NCI-H446 treated with DMSO at 0.1 percent for 48 hours (cell line): ENCODE results near the gene DNAJC28.
"Not testable (repeated sequence)": the region's sequence is repeated elsewhere in the genome, so short reads cannot be mapped to it uniquely, and the experiment has no call there.

Experiments used
- DNase-seq: peaks from one replicate; lab custom pipeline; 2025; lab: John Stamatoyannopoulos, UW

DNAJC28 gene, protein sequence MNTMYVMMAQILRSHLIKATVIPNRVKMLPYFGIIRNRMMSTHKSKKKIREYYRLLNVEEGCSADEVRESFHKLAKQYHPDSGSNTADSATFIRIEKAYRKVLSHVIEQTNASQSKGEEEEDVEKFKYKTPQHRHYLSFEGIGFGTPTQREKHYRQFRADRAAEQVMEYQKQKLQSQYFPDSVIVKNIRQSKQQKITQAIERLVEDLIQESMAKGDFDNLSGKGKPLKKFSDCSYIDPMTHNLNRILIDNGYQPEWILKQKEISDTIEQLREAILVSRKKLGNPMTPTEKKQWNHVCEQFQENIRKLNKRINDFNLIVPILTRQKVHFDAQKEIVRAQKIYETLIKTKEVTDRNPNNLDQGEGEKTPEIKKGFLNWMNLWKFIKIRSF

DNA sequence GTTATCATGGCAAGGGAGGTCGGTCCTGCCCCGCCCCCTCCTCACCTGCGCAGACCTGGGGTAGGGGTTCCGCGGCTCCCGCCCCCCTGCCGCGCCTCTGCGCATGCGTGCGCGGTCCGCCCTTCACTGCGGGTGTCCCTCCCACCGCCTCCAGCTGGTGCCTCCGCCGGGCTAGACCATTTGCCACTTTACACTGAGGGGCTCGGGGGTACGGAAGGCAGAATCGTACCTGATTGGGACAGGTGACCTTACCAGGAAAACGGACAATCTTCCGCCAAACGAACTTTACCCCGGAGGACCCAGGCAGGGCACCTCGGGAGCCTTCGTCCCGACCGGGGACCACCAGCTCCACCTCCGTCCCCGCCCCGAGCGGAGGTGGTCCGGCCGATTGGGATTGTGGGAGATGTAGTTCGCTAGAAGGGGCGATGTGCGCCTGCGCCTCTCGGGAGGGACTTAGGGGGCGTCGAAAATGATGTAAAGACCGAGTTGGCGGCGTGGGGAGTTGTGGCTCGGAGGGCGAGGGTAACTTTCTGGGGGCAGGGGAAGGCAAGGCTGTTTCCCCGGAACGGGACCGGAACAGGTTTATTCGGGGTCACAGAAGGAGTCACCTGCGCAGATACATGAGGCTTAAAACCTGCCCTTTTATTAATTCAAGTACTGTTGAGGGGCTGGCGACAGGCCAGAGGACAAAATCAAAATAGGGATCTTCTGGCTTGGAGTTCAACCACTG is at the start of gene DNAJC28:
Gene DNAJC28 (minus strand): TSS at position 344 of the 730 bp plus-strand sequence. CDS start 2,323 bp downstream, outside the sequence.
- peak; percentile 91 for DNase-seq

DNA sequence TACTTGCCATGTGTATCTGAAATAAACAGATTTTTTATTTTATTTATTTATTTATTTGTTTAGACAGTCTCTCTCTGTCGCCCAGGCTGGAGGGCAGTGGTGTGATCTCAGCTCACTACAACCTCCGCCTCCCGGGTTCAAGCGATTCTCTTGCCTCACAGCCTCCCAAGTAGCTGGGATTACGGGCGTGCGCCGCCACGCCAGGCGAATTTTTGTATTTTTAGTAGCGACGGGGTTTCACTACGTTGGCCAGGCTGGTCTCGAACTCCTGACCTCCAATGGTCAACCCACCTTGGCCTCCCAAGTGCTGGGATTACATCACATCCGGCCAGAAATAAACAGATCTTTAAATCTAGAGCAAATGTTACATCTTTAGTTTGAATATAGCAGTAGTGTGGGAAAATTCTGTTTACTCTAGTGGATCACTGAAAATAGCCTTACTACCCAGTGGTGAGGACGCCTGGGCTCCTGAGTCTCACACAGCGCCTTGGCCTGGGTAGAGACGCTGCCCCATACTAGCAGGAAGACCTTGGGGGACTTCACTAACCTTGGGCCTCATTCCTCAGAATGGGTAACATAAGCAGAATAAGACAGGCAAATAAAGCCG is 49.7 kb upstream of the DNAJC28 start:
- DNase-seq: no peak

DNA sequence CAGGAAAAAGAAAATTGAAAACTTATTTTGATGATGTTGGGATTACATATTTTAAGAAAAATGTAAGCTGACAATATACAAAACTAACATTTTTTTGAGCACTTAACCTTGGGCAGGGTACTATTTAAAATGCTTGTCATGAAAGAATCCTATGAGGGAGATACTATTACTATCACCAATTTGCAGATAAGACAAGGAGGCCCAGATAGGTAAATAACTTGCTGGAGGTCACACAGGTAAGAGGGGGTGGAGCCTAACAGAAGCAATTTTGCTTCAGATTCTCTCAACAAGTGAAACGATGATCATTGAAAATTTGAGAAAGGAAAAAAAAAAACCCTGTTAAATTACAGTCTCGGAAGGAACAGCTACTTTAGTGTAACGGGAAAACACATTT is 49.2 kb upstream of the DNAJC28 start:
- DNase-seq: no peak

DNA sequence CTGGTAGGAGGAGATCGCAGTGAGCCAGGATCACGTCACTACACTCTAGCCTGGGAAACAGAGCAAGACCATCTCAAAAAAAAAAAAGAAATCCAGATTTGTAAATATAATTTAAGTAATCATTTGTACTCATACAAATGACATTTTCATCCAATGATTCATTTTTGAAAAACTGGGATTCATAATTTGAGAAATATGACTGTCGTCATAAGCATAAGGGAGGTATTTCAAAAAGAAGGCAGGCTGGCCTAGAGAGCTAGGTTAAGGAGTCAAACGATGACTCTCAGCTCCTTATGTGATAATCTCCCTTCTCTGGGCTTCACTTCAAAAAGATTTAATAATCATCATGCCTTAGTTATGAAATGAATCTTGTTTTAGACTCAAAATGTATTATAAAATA is 48.1 kb upstream of the DNAJC28 start:
- DNase-seq: no peak

DNA sequence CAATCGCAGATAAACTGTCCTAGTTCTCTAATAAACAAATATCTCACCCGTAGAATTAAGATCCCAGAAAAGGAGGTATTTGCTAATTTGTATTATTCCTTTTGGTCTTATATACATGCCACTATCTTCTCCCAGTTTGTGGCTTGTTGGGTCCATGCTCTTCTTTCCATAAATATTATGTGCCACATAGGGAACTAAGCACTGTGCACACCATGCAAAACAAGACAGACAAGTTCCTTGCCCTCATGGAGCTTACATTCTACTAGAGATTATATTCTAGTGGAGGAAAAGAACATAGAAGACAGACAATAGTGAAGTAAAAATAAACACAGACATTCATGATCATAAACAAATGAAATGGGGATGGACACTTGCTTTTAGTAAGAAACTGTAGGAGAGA is 45.7 kb upstream of the DNAJC28 start:
- DNase-seq: no peak

DNA sequence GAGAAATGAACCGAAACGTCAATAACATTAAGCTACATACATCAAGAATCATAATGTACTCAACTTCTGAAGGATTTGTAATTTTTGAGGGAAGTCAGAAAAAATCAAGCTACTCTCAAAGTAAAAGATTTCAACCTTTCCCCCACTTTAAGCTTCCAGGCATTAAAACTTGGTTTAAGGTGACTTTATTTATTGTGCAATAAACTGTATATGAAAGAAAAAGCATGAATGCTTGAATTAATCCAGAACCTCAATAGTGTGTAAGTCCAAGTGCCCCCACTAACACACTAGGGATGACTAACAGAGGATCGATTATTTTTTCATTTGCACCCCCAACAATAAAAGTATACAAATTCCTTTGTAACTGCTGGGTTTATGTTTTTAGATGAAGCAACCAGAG is 39.5 kb upstream of the DNAJC28 start:
- DNase-seq: no peak

DNA sequence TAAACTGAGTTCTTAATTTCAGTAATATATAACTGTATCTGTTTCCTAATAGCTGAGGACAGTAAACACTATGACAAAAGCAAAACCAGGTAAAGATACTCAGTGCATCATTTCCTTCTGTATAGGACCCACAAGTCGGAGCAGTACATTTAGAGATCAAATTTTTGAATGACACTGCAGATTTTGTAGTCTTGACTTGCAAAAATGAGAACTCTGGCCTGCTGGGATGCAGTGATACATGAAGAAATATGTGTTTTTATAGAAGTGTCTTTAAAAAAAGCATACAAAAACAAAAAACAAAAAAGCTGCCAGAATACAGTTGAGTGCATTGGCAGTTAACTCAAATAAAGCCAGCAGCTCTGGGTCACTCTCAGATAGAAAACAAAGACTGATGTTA is 31.4 kb upstream of the DNAJC28 start:
- no peak for DNase-seq

DNA sequence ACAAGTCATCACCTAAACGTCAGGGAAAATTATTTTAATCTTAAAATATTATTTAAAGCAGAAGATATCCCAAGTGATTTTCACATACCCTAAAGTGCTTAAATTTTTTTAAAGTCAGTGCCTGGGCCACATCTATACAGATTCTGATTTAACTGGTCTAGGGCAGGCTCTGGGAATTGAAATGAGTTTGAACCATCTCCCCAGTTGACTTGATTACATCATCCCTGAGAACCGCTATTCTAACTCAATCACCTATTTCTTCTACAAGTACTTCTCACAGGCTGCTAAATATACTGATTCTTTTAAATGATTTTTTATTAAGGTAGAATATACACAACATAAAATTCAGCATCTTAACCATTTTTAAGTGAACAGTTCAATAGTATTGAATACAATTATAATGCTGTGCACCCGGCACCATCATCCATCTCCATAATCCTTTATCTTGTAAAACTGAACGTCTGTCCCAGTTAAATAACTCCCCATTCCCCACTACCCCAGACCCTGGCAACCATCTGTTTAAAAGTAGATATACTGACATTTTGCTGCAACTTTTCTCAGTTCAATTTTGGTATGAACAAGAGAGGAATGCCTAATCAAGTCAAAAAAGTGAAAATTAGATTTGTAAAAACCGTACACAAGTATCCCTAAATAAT is 30.9 kb upstream of the DNAJC28 start:
- no peak for DNase-seq

DNA sequence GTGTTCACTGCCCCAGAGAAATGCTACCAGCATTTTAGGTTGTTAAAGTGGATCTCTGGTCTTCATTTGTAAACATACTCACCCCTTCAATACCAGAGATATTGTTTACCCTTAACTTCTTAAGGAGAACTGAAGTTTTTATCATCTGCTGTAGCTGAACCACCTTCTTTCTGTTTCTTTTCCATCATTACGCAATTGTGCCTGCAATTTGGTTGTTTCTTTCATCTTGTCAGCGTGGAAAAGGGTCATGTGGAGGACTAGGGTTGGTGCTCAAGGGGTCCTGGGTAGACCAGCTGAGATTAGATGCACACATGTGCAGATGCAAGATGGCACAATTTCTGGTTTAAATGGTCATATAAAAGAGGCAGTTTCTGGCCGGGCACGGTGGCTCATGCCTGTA is 27.4 kb upstream of the DNAJC28 start:
- DNase-seq: no peak

DNA sequence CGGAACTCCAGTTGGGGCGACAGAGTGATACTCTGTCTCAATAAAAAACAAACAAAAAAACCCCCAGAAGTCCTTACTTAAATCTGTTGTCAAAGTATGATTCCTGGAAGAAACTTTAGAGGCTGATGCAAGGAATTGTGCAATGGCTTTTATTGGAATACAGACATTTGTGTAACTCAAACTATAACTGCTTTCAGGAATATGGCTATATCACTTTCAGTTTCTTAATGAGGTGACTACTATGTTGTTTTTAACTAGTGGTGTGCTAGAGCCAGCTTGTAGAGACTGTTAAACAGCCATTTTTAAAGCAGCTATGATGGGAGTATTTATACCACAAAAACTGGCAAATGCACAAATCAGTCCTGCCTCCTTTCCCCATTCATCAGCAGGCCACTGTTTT is 22.7 kb upstream of the DNAJC28 start:
- no peak for DNase-seq

DNA sequence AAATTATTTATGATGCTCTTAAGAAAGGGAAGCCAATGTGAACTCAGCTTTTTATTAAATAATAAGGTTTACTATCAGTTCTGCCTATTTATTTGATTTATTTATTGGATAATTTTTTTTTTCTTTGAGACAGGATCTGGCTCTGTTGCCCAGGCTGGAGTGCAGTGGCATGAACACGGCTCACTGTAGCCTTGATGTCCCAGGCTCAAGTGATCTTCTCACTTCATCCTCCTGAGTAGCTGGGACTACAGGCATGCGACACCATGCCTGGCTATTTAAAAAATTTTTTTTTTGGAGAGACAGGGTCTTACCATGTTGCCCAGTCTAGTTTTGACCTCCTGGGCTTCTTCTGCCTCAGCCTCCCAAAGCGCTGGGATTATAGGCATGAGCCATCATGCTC is 21.0 kb upstream of the DNAJC28 start:
- DNase-seq: no peak

DNA sequence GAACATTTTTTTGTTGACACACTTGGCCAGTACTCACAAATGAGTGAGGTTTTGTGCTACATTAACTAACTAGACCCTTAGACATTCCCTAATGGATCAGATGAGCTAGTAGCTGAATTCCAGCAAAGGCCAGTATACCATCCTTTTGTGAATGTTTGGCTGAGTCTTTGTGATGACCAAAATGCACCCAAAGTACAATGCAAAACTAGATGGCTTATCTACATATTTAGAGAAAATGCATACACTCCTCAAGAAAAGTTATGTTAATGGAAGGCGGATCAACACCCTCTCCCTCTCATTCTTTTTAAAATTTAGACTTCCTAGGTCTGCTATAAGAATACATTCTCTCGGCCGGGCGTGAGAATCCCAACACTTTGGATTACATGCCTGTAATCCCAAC is 20.1 kb upstream of the DNAJC28 start:
- DNase-seq: no peak

DNA sequence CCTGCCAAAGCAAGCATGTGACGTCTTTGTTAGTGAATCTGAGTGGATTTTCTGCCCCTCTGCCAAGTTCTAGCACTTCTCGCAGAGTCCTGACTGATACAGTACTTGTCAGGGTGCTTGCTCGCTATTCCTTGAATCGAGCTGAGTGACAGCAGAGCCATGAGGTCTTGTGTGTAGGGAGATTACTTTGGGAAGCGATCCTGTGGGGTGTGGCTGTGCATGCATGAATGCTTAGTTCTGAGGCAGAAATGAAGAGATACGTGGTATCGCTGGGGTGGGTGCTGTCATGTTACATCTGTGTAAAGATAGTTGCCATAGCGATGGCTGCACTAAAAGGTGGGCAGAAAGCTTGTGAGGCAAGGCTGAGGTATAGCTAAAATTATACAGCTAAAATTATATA is 19.3 kb upstream of the DNAJC28 start:
- DNase-seq: no peak

DNA sequence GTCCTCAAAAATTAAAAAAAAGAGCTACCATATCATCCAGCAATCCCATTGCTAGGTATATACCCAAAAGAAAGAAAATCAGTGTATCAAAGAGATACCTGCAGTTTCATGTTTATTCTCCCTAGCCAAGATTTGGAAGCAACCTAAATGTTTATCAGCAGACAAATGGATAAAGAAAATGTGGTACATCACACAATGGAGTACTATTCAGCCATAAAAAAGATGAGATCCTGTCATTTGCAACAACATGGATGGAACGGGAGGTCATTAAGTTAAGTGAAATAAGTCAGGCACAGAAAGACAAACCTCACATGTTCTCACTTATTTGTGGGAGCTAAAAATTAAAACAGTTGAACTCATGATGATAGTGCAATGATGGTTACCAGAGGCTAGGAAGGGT is 15.5 kb upstream of the DNAJC28 start:
- DNase-seq: not testable (repeated sequence)

DNA sequence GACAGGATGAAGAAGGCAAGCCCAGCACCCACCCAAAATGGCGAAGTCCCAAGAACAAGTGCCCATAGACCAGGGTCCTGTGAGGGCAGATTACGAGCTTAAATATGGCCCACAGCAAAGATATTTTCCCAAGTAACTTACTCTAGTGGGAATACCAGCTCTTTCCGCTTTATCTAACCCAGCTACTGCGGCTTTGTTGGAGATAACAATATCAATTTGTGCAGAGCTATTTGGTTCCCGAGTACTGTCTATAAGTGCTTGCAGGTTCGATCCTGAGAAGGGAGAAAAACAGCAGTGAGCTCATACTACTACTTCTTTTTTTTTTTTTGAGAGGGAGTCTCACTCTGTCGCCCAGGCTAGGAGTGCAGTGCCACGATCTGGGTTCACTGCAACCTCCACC is 14.3 kb upstream of the DNAJC28 start:
- DNase-seq: no peak

DNA sequence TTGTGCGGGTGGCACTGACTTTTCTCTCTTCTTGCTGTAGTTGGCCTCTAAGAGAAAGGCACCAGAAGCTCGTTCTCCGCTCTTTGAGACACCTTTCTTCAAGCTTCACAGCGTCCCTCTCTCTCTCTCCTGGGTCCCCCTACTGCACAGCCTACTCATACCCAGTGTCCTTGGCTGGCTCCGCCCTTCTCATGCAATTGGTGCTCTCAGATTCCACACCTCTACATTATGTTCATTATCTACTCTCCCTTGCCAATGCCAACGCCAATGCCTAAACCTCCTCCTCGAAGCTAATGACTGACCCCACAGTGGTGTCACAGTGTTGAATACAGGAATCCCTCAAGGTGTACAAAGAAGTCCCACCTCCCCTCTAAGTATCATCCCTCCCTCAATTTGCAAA is 4.8 kb upstream of the DNAJC28 start:
- DNase-seq: no peak

DNA sequence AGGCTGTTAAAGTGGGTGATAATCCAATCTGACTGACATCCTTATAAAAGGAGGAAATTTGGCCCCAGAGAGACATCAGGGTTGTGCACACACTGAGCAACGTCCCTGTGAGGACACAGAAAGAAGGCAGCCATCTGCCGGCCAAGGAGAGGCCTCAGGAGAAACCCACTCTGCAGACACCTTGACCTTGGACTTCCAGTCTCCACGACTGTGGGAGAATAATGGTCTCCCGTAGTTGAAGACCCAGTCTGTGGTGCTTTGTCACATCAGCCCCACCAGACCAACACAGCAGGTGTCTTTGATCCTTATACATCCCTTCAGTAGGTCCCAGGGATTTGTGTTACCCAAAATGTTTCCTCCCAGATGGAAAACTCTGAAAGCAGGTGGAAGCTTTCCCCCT is 4.2 kb upstream of the DNAJC28 start:
- no peak for DNase-seq

DNA sequence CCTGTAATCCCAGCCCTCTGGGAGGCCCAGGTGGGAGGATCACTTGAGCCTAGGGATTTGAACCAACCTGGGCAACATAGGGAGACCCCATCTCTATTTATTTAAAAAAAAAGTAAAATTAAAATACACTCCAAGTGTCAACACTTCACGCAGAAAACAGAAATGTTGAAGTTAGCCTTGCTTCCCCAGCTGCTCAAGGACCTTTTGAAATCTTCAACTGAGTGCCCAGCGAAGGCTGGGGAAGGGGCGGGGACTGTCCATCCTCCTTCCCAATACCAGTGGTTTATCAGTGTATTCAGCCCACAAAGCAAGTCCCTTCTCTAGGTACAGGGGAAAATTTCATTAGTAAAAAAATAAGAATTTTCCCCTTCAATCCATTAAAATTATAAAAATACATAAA is 2.2 kb upstream of the DNAJC28 start:
- DNase-seq: no peak

DNA sequence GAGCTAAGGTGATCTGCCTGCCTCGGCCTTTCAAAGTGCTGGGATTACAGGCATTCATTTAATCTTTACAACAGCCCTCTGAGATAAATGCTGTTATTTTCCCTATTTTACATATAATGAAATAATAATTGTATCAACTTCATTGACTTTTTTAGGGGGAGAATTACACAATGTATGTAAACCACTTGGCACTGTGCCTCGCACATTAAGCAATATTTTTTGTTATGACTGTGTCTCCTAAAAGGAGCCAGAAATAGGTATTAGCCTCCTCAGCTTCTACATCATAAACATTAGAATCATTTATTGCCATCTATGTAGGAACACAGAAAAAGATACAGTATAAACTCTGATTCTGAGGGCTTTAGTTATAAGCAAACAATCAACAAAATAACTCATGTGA is 1.1 kb upstream of the DNAJC28 start:
- no peak for DNase-seq

DNA sequence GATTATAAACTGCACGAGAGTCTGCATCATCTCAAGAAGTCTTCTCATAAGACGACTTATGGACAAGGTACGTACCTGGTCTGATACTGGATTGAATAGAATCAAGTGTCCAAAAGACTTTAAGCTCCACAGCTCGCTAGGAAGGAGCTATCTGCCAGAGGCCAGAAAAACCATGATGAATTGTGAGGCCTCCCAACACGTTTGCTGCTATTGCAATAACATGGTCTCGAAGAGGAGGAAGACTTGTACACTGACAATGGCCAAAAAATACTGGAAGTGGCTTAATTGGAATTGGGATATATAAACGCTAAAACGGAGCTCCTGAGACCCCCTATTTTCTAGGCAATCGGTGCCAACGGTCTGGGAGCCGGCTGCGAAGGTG is 534 bp downstream of the DNAJC28 start:
- no peak for DNase-seq

DNA sequence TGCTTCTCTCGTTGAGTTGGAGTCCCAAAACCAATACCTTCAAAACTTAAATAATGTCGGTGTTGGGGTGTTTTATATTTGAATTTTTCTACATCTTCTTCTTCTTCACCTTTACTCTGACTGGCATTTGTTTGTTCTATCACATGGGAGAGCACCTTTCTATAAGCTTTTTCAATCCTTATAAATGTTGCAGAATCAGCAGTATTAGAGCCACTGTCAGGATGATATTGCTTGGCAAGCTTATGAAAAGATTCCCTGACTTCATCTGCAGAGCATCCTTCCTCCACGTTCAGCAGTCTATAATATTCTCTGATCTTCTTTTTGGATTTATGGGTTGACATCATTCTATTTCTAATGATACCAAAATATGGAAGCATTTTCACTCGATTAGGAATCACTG is 2.6 kb downstream of the DNAJC28 start:
- no peak for DNase-seq

DNA sequence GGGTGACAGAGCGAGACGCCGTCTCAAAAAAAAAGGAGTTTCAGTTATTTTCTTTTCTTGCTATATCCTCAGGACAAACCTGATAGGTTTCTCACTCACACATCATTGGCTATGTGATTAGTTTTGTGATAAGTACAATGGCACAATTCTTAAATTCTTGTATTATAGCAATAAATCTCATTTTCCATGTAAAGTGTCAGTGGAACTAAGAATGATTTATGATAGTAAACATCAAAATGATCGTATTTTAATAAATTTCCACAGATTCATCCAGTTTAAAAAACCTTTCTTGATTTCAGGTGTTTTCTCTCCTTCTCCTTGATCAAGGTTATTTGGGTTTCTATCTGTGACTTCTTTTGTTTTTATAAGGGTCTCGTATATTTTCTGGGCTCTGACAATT is 3.5 kb downstream of the DNAJC28 start:
- no peak for DNase-seq
